ENCODE data around the gene ZNF3.
A peak's percentile ranks its signal among the peaks of the same experiment; 100 is the strongest.
"Not testable (repeated sequence)": the region's sequence is repeated elsewhere in the genome, so short reads cannot be mapped to it uniquely, and the experiment has no call there.

Gene ZNF3

DNA sequence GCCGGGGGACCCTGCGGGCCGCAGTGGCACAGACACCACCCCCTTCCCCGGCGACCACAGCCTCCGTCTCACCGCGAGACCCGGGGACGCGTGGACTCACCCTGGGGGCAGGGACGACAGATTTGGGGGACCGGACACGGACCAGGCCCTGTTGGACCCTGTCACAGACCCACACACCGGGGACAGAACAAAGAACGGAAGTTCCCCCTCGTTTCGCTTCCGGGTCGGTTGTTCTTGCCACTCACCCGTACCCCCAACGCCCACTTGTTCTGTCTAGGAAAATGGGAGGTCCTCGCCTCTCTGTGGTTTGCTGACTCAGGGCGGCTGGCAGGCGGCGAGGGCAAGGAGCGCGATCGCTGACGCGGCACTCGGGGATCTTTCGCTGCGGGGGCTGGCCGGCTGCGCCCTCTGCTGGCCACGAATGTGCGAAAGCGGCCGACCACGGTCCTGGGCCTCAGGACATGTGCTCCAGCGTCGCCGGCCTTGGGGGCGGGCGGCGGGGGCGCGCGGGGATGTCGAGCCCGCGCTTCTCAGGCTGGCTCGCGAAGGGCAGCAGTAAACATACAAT lies at the start of gene ZNF3:
Gene ZNF3, minus strand, starts transcription at position 189 of the 568 bp plus-strand sequence. CDS start 4,366 bp downstream, outside the sequence.
- peak; percentile 82 for FAIRE-seq

DNA sequence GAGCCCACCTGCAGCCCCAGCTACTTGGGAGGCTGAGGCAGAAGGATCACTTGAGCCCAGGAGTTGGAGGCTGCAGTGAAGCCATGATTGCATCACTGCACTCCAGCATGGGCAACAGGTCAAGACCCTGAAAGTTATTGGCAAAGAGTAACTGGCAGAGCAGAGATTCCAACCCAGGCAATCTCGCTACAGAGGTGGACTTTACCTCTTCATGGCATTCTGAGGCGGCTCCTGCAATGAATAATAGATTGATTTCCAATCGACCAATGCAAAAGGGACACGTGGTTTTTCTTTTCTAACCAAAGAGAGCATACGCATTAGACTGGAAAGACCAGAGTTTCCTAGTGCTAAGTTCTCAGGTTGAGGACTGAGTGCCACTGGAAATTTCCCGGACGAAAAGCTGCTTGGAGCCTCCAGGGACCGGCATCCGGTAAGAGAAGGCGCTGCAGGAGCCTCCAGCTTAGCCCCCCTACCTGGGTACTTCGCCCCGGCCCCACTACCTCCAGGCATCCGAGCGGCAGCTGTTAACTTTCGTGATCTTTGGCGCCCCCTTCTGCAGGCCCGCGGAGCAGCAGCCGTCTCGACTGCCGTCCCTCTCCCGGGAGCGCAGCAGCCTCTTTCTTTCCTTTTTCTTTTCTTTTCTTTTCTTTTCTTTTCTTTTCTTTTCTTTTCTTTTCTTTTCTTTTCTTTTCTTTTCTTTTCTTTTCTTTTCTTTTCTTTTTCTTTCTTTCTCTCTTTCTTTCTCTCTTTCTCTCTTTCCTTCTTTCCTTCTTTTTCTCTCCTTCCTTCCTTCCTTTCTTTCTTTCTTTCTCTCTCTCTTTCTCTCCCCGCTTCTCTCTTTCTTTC lies 49.3 kb upstream of the ZNF3 start:
- no peak for FAIRE-seq

DNA sequence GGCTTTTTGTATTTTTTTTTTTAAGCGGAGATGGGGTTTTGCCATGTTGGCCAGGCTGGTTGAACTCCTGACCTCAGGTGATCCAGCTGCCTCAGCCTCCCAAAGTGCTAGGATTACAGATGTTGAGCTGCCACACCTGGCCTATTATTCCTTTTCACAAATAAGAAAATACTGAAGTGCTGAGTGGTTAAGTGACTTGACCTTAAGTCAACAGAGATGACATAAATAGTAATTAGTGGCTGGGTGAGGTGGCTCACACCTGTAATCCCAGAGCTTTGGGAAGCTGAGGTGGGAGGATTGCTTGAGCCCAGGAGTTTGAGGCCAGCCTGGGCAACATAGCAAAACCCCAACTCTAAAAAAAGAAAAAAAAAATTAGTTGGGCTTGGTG lies 48.7 kb upstream of the ZNF3 start:
- not testable (repeated sequence) for FAIRE-seq

DNA sequence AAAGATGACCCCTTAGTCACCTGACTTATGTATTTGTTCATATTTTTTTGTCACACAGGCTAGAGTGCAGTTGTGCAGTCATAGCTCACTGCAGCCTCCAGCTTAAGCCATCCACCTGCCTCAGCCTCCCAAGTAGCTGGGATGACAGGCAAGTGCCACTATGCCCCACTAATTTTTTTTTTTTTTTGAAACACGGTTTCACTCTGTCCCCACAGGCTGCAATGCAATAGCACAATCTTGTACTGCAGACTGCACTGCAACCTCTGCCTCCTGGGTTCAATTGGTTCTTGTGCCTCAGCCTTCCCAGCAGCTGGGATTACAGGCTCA lies 47.1 kb upstream of the ZNF3 start:
- FAIRE-seq, result no peak

GRCh38 chr7:100127866-100128636 lies 46.5 kb upstream of the ZNF3 start:
- FAIRE-seq, result no peak

DNA sequence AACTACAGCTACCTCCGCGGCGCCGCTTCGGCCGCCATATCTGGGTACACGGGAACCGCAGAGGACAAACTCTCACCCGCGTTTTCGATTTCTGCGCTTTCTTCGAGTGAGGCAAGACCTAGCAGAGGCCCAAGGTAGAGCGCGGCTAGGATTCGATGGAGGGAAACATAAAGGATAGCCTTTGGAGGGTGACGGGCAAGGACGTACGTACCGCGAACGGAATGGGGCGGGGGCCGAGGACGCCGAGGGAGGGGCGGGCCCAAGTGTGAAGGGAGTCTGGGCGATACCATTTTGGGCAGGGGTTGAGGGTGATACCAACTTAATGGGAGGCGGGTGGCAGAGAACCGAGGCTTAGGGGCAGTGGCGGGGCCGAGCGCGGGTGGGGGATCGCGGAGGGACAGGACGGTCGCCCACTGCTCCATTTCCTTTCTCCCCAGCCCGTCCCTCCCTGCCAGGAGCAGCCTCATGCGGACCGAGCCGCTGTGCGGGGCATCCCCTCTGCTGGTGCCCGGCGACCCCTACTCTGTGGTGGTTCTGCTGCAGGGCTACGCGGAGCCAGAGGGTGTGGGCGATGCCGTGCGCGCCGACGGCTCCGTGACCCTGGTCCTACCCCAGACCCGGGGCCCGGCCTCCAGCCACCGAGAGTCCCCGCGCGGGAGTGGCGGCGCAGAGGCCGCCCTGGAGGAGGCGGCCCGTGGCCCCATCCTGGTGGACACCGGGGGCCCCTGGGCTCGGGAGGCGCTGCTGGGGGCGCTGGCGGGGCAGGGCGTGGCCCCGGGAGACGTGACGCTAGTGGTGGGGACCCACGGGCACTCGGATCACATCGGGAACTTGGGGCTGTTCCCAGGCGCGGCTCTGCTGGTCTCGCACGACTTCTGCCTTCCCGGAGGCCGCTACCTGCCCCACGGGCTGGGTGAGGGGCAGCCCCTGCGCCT lies 45.7 kb upstream of the ZNF3 start, which contains the start of gene MBLAC1:
Gene MBLAC1, plus strand, starts transcription at position 37 of the 935 bp plus-strand sequence. Its CDS starts 429 bp downstream, at position 466.
- FAIRE-seq, result no peak

DNA sequence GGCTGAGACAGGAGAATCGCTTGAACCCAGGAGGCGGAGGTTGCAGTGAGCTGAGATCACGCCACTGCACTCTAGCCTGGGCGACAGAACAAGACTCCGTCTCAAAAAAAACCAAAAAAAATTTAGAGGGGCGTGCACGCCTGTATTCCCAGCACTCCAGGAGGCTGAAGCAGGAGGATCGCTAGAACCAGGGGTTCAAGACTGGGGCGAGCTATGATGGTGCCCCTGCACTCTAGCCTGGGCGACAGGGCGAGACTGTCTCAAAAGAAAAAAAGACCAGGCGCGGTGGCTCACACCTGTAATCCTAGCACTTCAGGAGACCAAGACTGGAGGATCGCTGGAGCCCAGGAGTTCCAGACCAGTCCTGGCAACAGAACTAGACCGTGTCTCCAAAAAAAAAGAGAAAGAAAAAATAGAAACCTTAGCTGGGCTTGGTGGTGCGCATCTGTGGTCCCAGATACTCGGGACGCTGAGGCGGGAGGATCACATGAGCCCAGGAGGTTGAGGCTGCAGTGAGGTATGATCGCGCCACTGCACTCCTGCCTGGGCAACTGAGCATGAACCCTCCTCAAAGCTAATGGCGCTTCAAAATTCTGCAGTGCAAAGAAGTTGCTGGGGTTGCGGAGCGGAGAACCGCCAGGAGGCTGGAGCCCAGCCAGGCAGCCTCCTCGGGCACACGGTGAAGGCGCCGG lies 44.9 kb upstream of the ZNF3 start:
- no peak for FAIRE-seq

- FAIRE-seq, result no peak
Measured at GRCh38 chr7:100124301-100125230, 43.0 kb upstream of the ZNF3 start.

- no peak for FAIRE-seq
Measured at GRCh38 chr7:100122568-100122967, 41.0 kb upstream of the ZNF3 start.

DNA sequence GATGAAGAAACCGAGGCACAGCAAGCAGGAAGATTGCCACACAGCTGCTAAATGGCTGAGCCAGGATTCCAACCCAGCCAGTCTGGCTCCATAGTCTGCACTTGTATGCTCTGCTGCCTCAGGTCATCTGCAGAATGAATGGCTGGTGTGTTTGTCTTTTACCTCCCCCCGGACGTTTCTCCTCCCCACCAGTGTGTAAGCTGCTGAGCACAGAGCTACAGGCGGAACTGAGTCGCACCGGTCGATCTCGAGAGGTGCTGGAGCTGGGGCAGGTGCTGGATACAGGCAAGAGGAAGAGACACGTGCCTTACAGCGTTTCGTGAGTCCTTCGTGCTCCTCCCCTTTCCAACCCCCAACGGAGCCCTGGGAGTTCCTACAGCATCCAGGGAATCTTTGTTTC lies 40.5 kb upstream of the ZNF3 start:
- FAIRE-seq, result no peak

DNA sequence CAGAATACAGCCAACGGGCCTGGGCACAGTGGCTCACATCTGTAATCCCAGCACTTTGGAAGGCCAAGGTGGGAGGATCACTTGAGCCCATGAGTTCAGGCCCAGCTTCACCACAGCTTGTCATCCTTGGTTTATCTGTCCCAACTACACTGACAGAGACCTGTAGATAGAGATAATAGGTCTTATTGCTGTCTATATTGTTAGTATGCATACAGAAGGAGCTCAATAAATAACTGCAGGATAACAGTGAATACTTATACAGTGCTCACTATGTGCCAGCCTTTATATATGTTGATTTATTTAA lies 39.2 kb upstream of the ZNF3 start:
- FAIRE-seq, result no peak

DNA sequence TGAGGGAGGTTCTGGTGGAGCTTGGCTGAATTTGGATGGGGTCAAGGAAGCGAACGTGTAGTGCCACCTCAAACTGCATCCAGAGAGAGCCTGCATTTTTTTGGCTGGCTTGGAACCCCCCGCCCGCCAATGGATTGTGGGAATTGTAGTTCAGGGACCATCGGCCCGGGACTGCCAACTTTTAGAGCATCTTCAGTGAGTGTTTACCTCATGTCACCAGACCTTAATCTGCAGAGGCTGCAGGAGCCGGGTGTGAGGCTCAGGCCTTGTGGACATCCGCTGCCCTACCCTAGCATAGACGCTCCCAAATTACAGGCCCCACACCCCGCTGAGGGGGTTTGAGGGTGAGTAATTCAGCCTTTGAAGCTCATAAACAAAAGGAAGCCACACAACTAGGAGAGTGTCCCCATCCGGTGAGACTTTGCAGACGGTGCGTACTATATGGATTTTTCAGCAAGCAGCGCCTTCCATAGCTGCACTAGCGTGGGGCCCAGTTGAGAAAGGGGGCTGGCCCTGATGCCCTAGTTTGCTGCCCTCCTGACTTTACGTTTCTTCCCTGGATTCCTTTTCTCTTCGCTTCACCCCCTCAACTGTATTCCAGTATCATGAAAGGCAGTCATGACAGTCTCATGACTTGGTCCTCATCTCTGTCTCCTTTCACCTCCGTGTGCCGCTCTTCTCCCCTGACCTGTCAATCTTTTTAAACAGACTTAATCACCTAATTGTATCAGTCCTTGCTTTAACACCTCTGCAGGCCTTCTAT lies 38.6 kb upstream of the ZNF3 start:
- no peak for FAIRE-seq

DNA sequence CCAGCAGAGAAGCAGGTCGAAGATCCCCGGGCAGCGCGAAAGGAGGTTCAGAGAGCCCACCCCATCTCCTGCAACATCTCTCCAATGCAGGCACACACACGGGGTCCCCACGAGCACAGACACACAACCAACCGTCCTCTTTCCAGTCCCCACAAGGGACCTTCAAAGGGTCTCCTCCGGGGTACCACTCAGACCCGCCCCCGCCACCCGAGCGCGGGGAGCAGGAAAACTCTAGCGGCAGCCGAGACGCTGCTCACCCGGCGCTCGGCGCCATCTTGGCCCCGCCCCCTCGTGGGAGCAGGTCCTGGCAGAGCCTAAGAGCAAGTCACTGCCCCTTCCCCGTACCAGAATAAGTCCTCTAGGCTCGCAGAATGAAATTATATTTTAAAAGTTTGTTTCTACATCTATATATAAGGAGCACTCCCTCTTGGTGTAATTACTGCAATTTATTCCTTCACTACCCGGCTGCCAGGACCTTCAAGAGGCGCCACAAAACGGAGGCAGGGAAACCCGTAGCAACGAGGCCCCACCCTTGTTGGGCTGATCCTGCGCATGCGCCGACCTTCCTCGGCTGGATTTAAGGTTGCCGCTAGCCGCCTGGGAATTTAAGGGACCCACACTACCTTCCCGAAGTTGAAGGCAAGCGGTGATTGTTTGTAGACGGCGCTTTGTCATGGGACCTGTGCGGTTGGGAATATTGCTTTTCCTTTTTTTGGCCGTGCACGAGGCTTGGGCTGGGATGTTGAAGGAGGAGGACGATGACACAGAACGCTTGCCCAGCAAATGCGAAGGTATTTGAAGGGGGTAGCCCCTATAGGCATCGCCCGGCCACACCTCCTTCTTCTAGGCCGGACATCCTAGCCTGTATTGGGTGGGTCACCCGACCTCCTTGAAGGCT lies 37.8 kb upstream of the ZNF3 start, which contains the start of the genes CNPY4 and TAF6:
Gene CNPY4, plus strand, starts transcription at position 563 of the 898 bp plus-strand sequence. Its CDS starts 111 bp downstream, at position 674.
Gene TAF6, minus strand, starts transcription at position 287 of the 898 bp plus-strand sequence. CDS start 5,149 bp downstream, outside the sequence.
- no peak for FAIRE-seq

DNA sequence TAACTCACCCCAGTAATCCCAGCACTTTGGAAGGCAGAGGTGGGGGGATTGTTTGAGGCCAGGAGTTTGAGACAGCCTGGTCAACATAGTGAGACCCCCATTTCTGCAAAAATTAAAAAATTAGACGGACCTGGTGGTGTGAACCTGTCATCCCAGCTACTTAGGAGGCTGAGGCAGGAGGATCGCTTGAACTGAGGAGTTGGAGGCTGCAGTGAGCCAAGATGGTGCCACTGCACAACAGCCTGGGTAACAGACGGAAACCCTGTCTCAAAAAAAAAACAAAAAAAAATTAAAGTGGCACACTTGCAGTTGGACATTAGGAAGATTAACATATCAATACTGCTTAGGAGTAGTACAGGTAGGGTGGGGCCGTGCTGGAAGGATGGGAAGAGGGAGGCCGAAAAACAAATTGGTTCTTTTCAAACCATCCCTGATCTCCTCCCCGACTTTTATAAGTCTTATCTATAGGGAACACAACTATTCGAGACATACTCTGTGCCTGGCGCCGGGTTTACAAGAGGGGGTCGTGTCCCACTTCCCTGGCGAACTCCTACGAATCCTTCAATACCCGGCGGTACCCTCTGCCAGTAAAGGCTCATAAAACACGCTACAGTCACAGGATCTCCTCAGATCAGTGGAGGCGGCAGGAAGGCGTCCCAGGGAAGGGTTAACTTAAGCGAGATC lies 37.0 kb upstream of the ZNF3 start:
- no peak for FAIRE-seq

- no peak for FAIRE-seq
Measured at GRCh38 chr7:100115026-100115425, 33.5 kb upstream of the ZNF3 start.

GRCh38 chr7:100111914-100112313 lies 30.4 kb upstream of the ZNF3 start:
- FAIRE-seq, result no peak

DNA sequence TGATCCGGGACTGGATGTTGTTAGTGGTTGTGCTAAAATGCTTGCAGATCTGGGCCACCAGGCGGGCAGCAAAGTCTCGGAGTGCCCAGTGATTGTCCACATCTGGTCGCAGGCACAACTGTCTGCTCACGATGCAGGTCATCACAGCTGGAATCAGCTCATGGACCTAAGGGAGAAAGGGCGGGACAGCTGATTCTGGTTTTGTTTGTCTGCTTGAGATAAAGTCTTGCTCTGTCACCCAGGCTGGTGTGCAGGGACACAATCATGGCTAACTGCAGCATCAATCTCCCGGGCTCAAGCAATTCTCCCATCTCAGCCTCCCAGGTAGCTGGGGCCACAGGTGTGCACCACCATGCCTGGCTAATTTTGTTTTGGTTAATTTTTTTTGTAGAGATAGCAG lies 29.6 kb upstream of the ZNF3 start:
- FAIRE-seq, result no peak

DNA sequence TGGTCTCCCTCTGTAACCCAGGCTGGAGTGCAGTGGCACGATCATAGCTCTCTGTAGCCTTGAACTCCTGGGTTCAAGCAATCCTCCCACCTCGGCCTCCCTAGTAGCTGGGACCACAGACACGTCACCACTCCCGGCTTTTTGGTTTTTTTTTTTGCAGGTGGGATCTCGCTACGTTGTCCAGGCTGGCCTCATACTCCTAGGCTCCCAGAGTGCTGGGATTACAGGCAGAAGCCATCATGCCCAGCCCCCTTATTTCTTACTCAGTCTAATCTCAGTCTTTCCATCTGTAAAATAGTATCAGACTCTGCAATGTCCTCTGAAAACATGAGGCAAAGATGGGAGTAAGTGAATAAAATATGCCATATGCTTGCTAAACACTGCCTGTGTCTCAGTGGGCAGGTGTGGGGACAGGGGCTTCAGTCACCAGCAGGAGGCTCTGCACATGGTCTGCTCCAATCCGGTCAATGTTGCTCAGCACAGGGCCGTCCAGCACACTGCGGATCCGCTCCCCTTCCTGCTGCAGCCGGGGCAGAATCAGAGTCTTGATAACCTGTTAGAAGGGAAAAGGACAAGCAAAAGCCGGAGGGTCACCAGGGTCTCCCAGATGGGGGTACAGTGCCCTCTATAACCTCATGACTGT lies 28.1 kb upstream of the ZNF3 start:
- FAIRE-seq, result no peak
